Activated B cell treated with CpG ODN at 0.5 μM for 24 hours (primary cell): Measurements from ENCODE around the gene CUEDC1. TPM values are rescaled to one million over a fixed set of nuclear protein-coding genes. Genes with fewer than 3 reads are reported as not detected.

Experiments
- ATAC-seq: fragments of 200-7000 bp; cut with Tn5 transposase; one replicate; pipeline ENCODE4 v1.10.0; 2021; ENCODE audit warnings: low read depth, mild to moderate bottlenecking, moderate library complexity
- CTCF ChIA-PET: fragments of 350-600 bp; sonication (Branson Sonifier 250); formaldehyde crosslinking; loops from one replicate; lab custom pipeline; 2021; ENCODE audit warnings: antibody characterized with exemption; lab: Charles Lee
- POLR2A ChIA-PET: fragments of 350-600 bp; sonication (Branson Sonifier 250); formaldehyde crosslinking; loops from one replicate; lab custom pipeline; 2021; ENCODE audit warnings: antibody characterized with exemption; lab: Charles Lee
- DNase-seq: peaks from one replicate; pipeline ENCODE4 v3.0.0; 2022
- H3K27ac Mint-ChIP-seq: one replicate; pipeline ENCODE4 v1.8.0; 2020; ENCODE audit warnings: mixed read lengths
- H3K27me3 Mint-ChIP-seq: one replicate; pipeline ENCODE4 v1.8.0; 2021; ENCODE audit warnings: mixed read lengths
- H3K36me3 Mint-ChIP-seq: one replicate; pipeline ENCODE4 v1.8.0; 2021; ENCODE audit warnings: low read depth, mixed read lengths
- H3K4me1 Mint-ChIP-seq: one replicate; pipeline ENCODE4 v1.8.0; 2021; ENCODE audit warnings: mixed read lengths
- H3K4me3 Mint-ChIP-seq: one replicate; pipeline ENCODE4 v1.8.0; 2020; ENCODE audit warnings: mild to moderate bottlenecking, mixed read lengths
- H3K9me3 Mint-ChIP-seq: one replicate; pipeline ENCODE4 v1.8.0; 2020; ENCODE audit warnings: mixed read lengths
- intact Hi-C: fragments of 100-400 bp; cut with micrococcal nuclease; formaldehyde crosslinking; loops from one replicate; pipeline ENCODE4 v1.15.1; 2024
- total RNA-seq: library from RNA; stranded (reverse); gene quantifications from 2 replicates; pipeline ENCODE4 v1.2.3, GENCODE V29; 2022
- TF ChIP-seq, protein P1 (sequence below): fragments of 200-600 bp; IDR thresholded peaks from one replicate; pipeline ENCODE4 v1.8.0; 2022; ENCODE audit warnings: antibody characterized with exemption, mild to moderate bottlenecking

The CUEDC1 gene
- total RNA-seq, 1 donor from 2014 or later: not detected

DNA sequence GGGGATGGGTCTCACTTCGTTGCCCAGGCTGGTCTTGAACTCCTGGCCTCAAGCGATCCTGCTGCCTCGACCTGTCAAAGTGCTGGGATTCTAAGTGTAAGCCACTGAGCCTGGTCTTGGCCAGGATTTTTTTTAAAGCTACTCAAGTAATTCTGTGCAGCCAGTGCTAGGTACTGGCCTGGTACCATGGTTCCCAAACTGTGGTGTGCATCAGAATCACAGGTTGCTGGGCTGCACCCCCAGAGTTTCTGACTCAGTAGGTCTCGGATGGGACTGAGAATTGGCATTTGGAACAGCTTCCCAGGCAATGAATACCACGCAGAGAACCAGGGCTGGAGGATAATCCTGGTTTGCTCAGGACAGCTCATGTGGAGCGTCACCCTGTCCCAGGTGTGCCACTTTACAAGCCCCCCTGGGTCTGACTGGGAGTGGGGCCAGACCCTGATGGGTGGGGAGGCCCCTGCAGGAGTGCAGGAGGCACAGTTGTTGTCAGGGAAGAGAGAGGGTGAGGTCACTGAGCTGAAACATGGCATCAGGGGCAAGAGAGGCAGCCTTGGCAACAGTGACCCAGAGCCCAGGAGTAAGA is 94.7 kb downstream of the CUEDC1 start:
- CTCF ChIA-PET: interaction anchor here (0.6 to 12.2 kb wide), 11 partner anchors 8 to 334 kb away, joined by 3 to 242 read pairs (median 5); no protein-coding TSS in a partner anchor

DNA sequence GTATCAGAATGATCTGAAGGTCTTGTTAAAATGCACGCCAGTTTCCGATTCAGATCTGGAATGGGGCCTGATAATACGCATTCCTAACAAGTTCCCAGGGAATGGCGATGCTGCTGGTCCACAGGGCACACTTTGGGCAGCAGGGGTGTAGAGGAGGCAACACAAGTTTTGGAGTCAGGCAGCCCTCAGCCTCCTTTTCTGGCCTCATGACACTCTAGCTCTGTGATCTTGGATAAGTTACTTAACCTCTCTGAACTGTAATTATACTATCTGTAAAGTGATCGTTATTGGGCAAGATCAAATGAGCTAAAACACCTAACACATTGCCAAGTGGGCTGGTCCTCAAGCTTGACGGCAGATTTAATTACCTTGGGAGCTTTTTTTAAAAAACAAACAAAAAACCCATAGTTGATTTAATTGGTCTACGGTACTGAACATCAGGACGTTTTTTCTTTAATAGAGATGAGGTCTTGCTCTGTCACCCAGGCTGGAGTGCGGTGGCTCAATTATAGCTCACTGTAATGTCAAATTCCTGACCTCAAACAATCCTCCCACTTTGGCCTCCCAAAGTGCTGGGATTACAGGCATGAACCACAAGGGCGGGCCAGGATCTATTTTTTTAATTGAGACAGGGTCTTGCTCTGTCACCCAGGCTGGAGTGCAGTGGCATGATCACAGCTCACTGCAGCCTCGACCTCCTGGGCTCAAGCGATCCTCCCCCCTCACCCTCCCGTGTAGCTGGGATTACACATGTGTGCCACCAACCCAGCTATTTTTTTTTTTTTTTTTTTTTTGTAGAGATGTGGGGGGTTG is 95.4 kb downstream of the CUEDC1 start:
- H3K4me3 Mint-ChIP-seq: no peak overlapping the region
- no peak overlapping the region for H3K27ac Mint-ChIP-seq
- DNase-seq: no peak
- TF ChIP-seq, protein P1, sequence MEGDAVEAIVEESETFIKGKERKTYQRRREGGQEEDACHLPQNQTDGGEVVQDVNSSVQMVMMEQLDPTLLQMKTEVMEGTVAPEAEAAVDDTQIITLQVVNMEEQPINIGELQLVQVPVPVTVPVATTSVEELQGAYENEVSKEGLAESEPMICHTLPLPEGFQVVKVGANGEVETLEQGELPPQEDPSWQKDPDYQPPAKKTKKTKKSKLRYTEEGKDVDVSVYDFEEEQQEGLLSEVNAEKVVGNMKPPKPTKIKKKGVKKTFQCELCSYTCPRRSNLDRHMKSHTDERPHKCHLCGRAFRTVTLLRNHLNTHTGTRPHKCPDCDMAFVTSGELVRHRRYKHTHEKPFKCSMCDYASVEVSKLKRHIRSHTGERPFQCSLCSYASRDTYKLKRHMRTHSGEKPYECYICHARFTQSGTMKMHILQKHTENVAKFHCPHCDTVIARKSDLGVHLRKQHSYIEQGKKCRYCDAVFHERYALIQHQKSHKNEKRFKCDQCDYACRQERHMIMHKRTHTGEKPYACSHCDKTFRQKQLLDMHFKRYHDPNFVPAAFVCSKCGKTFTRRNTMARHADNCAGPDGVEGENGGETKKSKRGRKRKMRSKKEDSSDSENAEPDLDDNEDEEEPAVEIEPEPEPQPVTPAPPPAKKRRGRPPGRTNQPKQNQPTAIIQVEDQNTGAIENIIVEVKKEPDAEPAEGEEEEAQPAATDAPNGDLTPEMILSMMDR: no peak
- peaks cover 14% of the 10 kb centered on the region for H3K4me1 Mint-ChIP-seq
- H3K27me3 Mint-ChIP-seq: peaks cover 21% of the 10 kb centered on the region
- CTCF ChIA-PET: interaction anchor here (0.6 to 12.2 kb wide), 11 partner anchors 8 to 334 kb away, joined by 3 to 242 read pairs (median 5); partner anchors contain the start of gene CUEDC1
- intact Hi-C loops: loop anchor here (2.0 to 10.0 kb wide), 2 partner anchors 33 to 1025 kb away; partner anchors contain the start of genes C17orf67 and DGKE
- POLR2A ChIA-PET: interaction anchor here (0.5 to 3.2 kb wide), 12 partner anchors 33 to 727 kb away, joined by 3 to 17 read pairs (median 3); partner anchors contain the start of gene SRSF1
- H3K36me3 Mint-ChIP-seq: no peaks in the 10 kb centered on the region
- no peak for ATAC-seq
- H3K9me3 Mint-ChIP-seq: no peaks in the 10 kb centered on the region

More for the DNA sequence above, 94.7 kb downstream of the CUEDC1 start:
- POLR2A ChIA-PET: interaction anchor here (0.5 to 3.2 kb wide), 14 partner anchors 11 to 726 kb away, joined by 3 to 17 read pairs (median 3); partner anchors contain the start of gene MRPS23
- DNase-seq (no peak), ATAC-seq (no peak)
- Mint-ChIP-seq H3K36me3 (no peaks in the 10 kb centered on the region), H3K4me3 (peak overlapping the region; percentile 79), H3K27ac (no peak overlapping the region), H3K27me3 (peaks cover 23% of the 10 kb centered on the region), H3K9me3 (no peaks in the 10 kb centered on the region), H3K4me1 (peaks cover 14% of the 10 kb centered on the region)
- intact Hi-C loops: no loop called here
- TF ChIP-seq, protein P1: no peak

DNA sequence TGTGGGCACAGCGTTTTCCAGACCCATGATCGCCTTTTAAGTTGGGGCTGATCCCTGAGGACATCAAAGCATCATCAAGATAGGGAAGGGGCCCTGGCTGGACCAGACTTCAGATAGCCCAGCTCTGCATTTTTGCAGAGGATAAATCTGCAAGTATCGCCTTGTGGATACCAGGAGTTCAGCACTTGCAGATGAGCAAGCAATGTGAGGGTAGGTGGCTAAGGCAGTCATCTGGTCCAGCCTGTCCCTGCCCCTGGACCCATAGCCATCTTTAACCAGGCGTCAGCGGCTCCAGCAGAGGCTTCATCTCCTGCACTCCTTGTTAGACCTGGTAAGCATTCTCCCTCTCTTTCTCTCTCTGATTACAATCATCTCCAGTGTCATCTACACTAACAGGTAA is 96.4 kb downstream of the CUEDC1 start:
- intact Hi-C loops: loop anchor here (1.0 to 10.0 kb wide), 5 partner anchors 34 to 1024 kb away; partner anchors contain the start of genes C17orf67 and DGKE
- Mint-ChIP-seq H3K9me3 (no peaks in the 10 kb centered on the region), H3K36me3 (no peaks in the 10 kb centered on the region), H3K4me3 (no peak overlapping the region), H3K27me3 (peaks cover 17% of the 10 kb centered on the region), H3K27ac (no peak overlapping the region), H3K4me1 (peaks cover 14% of the 10 kb centered on the region)
- POLR2A ChIA-PET: interaction anchor here (0.6 to 1.1 kb wide), 3 partner anchors 138 to 720 kb away, joined by 5 to 8 read pairs (median 7); partner anchors contain the start of gene SRSF1
- DNase-seq (no peak), ATAC-seq (no peak)
- CTCF ChIA-PET: interaction anchor here (0.7 to 12.2 kb wide), 11 partner anchors 8 to 254 kb away, joined by 3 to 242 read pairs (median 6); partner anchors contain the start of genes CUEDC1 and SRSF1
- TF ChIP-seq, protein P1: no peak

DNA sequence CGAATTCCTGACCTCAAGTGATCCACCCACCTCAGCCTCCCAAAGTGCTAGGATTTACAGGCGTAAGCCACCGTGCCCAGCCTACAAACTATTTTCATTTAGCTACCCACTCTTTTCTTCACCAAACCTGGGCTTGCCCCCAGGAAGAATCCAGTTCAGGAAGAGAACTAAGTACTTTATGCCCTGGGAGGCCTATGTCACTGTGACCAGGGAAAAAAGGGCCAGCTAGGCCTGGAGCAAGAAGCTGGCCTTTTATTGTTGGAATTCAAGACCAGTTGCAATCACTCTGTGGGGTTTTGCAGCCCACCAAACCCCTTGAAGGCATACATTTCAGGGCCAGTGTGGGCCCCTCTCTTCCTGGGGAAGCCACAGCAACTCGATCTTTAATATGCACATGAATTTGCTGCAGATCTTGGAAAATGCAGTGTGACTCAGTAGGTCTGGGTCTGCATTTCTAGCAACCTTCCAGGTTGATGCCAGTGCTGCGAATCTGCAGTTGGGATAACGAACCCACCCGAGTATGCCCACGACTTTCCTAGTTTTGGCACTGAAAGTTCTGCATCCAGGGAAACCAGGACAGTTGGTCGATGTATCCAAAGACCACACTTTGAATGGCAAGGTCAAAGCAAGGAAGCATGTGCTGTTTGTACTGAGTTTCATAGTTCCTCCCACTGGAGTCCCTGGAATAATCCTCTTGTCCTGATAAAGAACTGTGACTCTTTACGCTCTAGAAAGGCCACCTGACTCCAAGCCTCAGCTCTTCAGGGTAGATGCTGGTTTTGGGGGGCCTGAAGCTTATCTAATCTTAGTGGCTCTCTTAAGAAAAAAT is 98.2 kb downstream of the CUEDC1 start:
- Mint-ChIP-seq H3K4me3 (no peak overlapping the region), H3K9me3 (no peaks in the 10 kb centered on the region), H3K27ac (no peak overlapping the region), H3K36me3 (no peaks in the 10 kb centered on the region), H3K4me1 (peaks cover 11% of the 10 kb centered on the region), H3K27me3 (peaks cover 15% of the 10 kb centered on the region)
- ChIA-PET POLR2A (interaction anchor here (0.8 to 1.0 kb wide), 2 partner anchors 138 to 150 kb away, joined by 3 to 4 read pairs; partner anchors contain the start of gene SRSF1), CTCF (interaction anchor here (0.9 to 12.2 kb wide), 7 partner anchors 11 to 255 kb away, joined by 3 to 242 read pairs (median 7); partner anchors contain the start of gene SRSF1)
- TF ChIP-seq, protein P1: no peak
- no peak for DNase-seq
- ATAC-seq: no peak
- intact Hi-C loops: loop anchor here (10.0 kb wide), 1 partner anchor 1022 kb away; the partner anchor contains the start of genes C17orf67 and DGKE
